Measurements from ENCODE around the gene PLCL1.

GRCh38 chr2:197863744-197864143 lies 59.4 kb downstream of the PLCL1 start:
- TF ChIP-seq CTCF (IDR thresholded peaks at IDR 0.05) (no peak), MAX (CRISPR knock-in tag; IDR thresholded peaks at IDR 0.05) (no peak), ZNF396 (CRISPR knock-in tag; IDR thresholded peaks at IDR 0.05; ENCODE audit: borderline replicate concordance) (no peak)

Data from WTC11 (cell line).